Mucosa of stomach (tissue), 1 donor: ENCODE measurements around the gene ADAM10.

ENCODE experiments used
- H3K27me3 ChIP-seq: one replicate; pipeline ENCODE4 v1.7.0; 2013; ENCODE audit warnings: mild to moderate bottlenecking, low read length; ENCODE audit not compliant: control insufficient read depth, insufficient read depth
- H3K36me3 ChIP-seq: one replicate; pipeline ENCODE4 v1.7.0; 2013; ENCODE audit warnings: low read length; ENCODE audit not compliant: control insufficient read depth, insufficient read depth
- H3K4me1 ChIP-seq: one replicate; pipeline ENCODE4 v1.7.0; 2013; ENCODE audit warnings: mild to moderate bottlenecking, low read length; ENCODE audit not compliant: control insufficient read depth, insufficient read depth
- H3K4me3 ChIP-seq: one replicate; pipeline ENCODE4 v1.7.0; 2013; ENCODE audit warnings: low read length
- H3K9ac ChIP-seq: one replicate; pipeline ENCODE4 v1.7.0; 2013; ENCODE audit warnings: mild to moderate bottlenecking, low read length, moderate library complexity
- H3K9me3 ChIP-seq: one replicate; pipeline ENCODE4 v1.7.0; 2013; ENCODE audit warnings: mild to moderate bottlenecking, low read length, moderate library complexity; ENCODE audit not compliant: control insufficient read depth
- donor health status: Pancreatic carcinoma.

Gene ADAM10

DNA sequence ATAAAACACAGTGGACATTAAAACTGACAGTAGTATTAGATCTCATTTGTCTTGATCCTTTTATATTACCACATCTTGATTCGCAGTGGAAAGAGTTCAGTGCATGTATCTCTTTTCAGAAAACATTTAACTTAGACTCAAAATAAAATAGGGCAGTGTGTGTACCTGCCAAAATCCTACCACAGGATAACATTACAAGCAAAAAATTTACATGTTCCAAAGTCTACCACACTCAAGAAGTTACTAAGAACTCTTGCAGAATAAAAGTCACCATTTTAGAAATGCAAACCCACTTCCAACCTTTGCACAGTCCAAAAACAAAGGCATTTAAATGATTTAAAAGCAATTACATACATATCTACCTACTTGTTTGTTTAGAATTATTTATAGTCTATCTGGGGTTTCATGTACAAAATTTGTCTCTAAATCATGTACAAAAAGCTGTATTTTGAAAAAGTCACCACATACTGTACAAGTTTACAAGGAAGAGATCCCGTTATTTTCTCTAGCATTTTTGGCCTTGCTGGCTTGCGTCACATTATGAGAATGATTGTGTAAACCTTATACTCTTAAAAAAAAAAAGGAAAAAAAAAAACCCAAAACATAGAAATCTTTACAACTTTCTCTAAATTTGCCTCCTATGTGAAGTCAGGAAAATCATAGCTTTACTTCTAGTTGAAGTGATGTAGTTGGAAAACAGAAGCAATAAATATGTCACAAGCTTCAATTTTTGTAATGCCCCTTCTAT is 153.8 kb downstream of the ADAM10 start:
- Histone ChIP-seq H3K27me3 (no peaks in the 10 kb centered on the region), H3K4me1 (no peaks in the 10 kb centered on the region), H3K4me3 (no peak overlapping the region), H3K36me3 (no peaks in the 10 kb centered on the region), H3K9ac (no peak overlapping the region), H3K9me3 (no peaks in the 10 kb centered on the region)

DNA sequence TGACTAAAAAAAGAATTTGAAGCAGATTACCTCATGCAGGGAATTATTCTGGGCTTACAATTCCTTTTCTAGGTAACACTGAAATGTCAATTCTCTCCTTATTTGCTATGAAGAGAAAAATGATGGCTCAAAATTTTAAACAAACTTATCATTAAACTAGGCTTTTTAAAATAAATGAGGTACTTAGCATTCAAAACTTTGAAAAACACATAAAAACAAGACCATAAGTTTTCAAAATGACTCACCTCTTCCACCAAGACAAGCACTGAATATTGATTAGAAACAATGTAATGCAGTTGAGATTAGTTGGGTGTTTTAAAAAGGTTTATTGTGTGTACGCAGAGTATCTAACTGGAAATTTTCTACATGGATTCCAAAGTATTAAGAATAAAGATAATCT is 154.6 kb downstream of the ADAM10 start:
- H3K36me3 ChIP-seq = no peaks in the 10 kb centered on the region

DNA sequence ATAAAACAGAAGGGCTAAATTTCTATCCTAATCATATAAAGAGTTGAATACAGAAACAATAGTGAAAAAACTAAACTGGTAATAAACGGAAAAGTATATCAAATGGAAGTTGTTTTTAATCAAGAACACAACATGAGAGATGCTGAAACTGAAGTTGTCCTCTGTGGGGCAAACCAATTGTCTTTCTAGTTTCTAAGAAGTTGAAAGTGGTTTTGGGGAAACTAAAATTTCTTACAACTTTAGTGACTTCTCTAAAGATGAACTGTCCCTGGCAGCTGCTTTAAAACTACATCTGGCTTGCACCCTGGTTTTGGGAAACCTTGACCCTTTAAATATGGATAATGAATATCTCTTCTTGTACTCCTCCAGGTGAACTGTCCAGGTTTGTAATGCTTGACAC is 155.6 kb downstream of the ADAM10 start:
- H3K4me1 ChIP-seq = peaks cover 5% of the 10 kb centered on the region
- H3K9me3 ChIP-seq = no peaks in the 10 kb centered on the region
- H3K27me3 ChIP-seq = no peaks in the 10 kb centered on the region
- no peak overlapping the region for H3K4me3 ChIP-seq
- no peak overlapping the region for H3K9ac ChIP-seq
- no peaks in the 10 kb centered on the region for H3K36me3 ChIP-seq

More for the DNA sequence above, 154.6 kb downstream of the ADAM10 start:
- H3K9ac ChIP-seq = no peak overlapping the region
- no peak overlapping the region for H3K4me3 ChIP-seq
- H3K4me1 ChIP-seq = peaks cover 4% of the 10 kb centered on the region
- no peaks in the 10 kb centered on the region for H3K27me3 ChIP-seq
- no peaks in the 10 kb centered on the region for H3K9me3 ChIP-seq

DNA sequence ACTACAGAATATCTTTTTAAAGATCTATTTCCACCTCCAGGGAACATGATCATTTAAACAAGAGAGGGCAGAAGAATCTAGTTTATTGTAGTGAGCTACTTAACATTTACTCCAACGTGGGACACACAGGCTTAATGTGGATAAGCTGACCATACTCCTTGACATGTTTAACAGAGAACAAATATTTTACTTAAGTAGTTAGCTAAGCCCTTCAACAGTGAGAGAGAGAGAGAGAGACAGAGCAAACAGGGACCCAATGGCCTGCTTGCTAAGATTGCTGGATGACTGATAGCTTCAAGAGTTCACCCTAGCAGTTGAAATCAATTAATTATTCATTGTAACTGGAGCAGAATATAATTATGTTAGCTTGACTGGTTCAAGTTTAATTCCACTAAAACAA is 158.6 kb downstream of the ADAM10 start:
- Histone ChIP-seq H3K4me3 (no peak overlapping the region), H3K27me3 (no peaks in the 10 kb centered on the region), H3K9me3 (no peaks in the 10 kb centered on the region), H3K4me1 (peaks cover 5% of the 10 kb centered on the region), H3K36me3 (no peaks in the 10 kb centered on the region), H3K9ac (no peak overlapping the region)

DNA sequence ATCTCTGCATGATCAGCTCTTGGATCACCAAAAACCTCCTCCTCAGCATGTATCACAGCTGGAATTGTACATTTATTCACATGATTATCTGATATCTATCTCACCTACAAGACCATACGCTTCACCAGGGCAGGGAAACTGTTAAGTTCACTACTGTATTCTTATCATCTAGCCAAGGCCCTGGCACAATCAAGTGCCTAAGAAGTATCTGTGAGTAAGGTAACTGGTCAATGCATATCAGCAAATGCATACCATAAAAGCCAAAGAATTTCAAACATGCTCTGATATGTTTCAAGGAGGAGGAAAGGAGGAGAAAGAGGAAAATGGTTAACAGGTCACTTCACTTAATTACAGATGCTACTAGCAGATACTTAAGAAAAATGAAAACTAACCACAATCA is 159.3 kb downstream of the ADAM10 start:
- no peak overlapping the region for H3K4me3 ChIP-seq
- H3K9ac ChIP-seq = no peak overlapping the region
- no peaks in the 10 kb centered on the region for H3K9me3 ChIP-seq
- no peaks in the 10 kb centered on the region for H3K27me3 ChIP-seq
- H3K4me1 ChIP-seq = peaks cover 5% of the 10 kb centered on the region
- H3K36me3 ChIP-seq = no peaks in the 10 kb centered on the region

DNA sequence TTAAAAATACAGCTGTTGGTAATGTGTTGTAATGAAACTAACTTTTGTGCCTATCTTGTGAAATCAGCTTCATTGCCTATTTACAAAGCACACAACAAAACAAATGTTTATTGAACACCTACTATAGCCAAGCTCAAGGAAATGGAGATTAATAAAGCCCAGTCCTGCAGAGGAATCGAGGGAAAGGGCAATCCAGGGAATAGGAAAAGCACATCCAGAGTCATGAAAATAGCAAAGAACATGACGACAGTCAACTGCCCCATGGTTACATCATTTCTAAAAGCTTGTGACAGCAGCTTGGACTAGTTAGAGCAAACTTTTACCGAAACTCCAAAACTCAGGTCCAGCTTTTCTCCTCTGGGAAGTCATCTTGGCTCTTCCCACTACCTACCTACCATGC is 160.5 kb downstream of the ADAM10 start:
- Histone ChIP-seq H3K9ac (no peak overlapping the region), H3K4me1 (peaks cover 5% of the 10 kb centered on the region)

DNA sequence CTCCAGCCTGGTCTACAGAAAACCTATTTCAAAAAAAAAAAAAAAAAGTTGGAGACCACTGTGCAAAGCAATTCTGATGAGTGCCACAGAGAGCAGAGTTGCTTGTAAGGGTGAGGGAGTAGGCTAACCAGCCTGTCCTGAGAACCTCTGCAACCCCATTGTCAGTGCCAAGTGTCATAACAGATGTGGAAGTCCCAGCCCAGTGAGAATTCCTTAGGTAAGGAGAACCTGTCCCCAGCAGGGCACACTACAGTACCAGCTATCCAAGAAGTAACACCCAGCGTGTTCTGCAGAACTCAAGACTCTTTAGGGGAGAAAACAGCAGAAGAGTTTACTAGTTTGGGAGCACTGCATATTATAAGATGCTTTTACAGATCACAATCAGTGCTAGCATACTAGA is 161.4 kb downstream of the ADAM10 start:
- Histone ChIP-seq H3K4me1 (peaks cover 5% of the 10 kb centered on the region), H3K36me3 (no peaks in the 10 kb centered on the region), H3K9ac (no peak overlapping the region), H3K9me3 (no peaks in the 10 kb centered on the region), H3K27me3 (no peaks in the 10 kb centered on the region), H3K4me3 (no peak overlapping the region)

More for the DNA sequence above, 160.5 kb downstream of the ADAM10 start:
- H3K4me3 ChIP-seq = no peak overlapping the region
- no peaks in the 10 kb centered on the region for H3K27me3 ChIP-seq
- no peaks in the 10 kb centered on the region for H3K9me3 ChIP-seq
- no peaks in the 10 kb centered on the region for H3K36me3 ChIP-seq

DNA sequence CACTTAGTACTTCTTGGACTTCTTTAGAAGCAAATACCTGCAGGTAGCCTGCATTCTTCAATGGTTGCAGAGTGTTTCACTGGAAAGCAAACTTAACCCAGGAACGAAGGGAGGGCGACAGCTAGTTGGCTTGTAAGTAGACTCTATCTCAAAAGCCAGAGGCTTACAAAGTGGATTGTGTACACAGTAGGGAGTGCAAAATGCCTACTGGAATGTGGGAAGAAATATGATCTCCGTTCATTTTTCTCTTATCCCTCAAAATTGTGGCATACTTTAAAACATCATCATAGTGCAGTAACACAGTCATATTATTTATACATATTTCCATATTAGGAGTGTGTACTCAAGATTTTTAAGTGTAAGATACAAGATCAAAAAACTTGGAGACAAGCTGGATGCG is 162.0 kb downstream of the ADAM10 start:
- Histone ChIP-seq H3K9me3 (no peaks in the 10 kb centered on the region), H3K9ac (no peak overlapping the region), H3K4me1 (peaks cover 5% of the 10 kb centered on the region), H3K27me3 (no peaks in the 10 kb centered on the region), H3K4me3 (no peak overlapping the region), H3K36me3 (no peaks in the 10 kb centered on the region)

DNA sequence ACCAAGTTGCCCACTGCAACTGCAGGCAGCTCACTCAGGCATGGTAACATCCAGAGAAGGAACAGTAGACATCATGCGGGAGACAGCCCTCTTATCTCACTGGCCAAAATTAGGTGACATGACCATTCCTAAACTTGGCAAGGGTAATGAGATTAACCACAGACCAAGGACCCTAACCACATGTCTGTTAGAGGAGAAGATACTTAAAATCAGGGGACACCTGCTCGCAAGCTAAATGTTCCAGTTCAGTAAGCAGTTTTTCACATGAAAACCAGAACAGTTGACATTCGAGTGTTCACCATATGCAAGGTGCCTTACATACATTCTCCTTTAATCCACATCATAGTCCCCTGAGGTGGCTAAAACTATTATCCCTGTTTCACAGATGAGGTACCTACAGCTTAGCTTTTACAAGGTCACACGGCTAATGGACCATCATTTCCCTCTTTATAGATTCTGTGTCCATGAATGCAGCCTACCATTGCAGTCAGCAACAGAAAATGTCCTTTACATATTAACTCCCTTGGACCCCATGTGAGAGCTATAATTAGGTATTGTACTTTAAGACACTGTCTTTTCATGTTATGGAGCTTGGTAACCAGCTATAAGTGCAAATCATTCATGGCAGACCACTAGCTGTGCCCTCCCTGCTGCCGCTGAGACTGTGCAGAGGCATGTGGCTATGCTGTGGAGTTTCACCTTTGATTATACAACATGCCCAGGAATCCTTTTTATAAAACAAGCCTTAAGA is 163.6 kb downstream of the ADAM10 start:
- Histone ChIP-seq H3K4me3 (no peak overlapping the region), H3K4me1 (peaks cover 5% of the 10 kb centered on the region), H3K9me3 (no peaks in the 10 kb centered on the region), H3K36me3 (no peaks in the 10 kb centered on the region), H3K27me3 (no peaks in the 10 kb centered on the region), H3K9ac (no peak overlapping the region)

DNA sequence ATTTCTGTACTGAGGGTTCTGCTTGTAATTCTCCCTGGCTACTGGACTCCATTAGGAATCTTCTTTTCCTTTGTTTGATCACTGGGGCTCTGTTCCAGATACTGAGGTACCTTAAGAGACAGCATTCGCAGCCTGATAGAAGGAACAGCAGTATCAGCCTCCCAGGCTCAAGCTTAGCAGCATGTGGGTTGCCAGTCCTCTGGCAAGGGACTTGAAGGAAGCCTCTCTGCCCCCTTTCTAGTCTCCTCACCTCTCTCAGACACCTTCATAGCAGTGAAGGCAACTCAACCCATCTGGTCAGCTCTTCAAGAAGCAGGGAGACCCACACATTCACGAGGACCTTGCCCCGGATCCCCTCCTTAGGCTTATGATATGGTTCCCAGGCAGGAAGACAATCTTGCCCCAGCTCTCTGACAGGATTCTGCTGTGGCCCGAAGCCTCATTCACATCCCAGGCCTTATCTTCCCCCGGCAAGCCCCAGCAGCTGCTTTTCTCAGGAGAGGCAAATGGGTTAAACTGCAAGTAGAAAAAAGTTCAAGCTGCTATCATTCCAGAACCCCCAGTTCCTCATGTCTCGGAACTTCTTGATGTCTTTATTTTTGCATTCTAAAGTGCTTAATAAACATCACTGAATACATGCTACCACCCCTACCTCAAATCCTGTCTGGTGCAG is 164.6 kb downstream of the ADAM10 start:
- no peaks in the 10 kb centered on the region for H3K9me3 ChIP-seq
- H3K4me1 ChIP-seq = peaks cover under 1% of the 10 kb centered on the region
- H3K4me3 ChIP-seq = no peak overlapping the region
- H3K9ac ChIP-seq = no peak overlapping the region
- no peaks in the 10 kb centered on the region for H3K36me3 ChIP-seq
- no peaks in the 10 kb centered on the region for H3K27me3 ChIP-seq

DNA sequence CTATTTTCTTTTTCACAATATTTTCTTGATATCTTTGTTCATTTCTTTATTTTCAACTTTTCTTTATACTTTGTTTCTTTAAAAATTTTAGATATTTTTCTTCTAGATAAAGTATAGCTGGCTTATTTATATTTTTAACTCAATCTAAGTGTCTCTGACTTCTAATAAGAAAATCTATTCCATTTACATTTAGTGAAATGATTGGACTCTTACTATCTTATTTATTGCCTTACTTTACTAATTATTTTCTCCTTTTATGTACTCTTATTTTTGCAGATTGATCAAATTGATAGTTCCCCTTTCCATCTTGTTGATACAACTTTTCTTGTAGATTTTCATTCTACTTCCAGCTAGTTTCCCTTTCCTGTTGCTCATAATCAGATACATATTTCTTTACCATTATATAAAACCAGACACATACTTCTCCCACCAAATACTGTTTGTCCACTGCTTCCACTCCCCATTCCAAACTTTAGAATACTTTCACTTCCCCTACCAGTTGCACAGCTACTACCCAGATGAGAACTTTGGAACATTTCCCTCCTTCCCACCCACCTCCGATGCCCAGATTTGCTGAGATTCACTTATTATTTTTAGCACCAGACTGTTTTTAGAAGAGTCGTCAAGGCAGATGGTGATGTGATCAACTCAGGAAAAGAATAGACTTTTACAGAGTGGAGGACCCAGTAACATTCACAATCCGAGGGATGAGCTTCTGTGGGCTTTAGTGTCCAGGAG is 166.2 kb downstream of the ADAM10 start:
- Histone ChIP-seq H3K4me3 (no peak overlapping the region), H3K4me1 (no peaks in the 10 kb centered on the region), H3K9me3 (no peaks in the 10 kb centered on the region), H3K36me3 (no peaks in the 10 kb centered on the region), H3K9ac (no peak overlapping the region), H3K27me3 (no peaks in the 10 kb centered on the region)
